ENCODE data around the gene BAIAP2L1.
A peak's percentile ranks its signal among the peaks of the same experiment; 100 is the strongest.

The BAIAP2L1 gene

GRCh38 chr7:98293265-98293664 is 107.6 kb downstream of the BAIAP2L1 start:
- DNase-seq (ENCODE audit: low read depth): no peak

GRCh38 chr7:98291717-98292116 is 109.2 kb downstream of the BAIAP2L1 start:
- DNase-seq (ENCODE audit: low read depth): no peak

- DNase-seq (ENCODE audit: low read depth): no peak
Measured at GRCh38 chr7:98289333-98289875, 111.5 kb downstream of the BAIAP2L1 start.

- DNase-seq (ENCODE audit: low read depth): no peak
Measured at GRCh38 chr7:98288064-98288823, 112.6 kb downstream of the BAIAP2L1 start.

- DNase-seq (ENCODE audit: low read depth): no peak
Measured at GRCh38 chr7:98287486-98287959, 113.4 kb downstream of the BAIAP2L1 start.

- DNase-seq (ENCODE audit: low read depth): no peak
Measured at GRCh38 chr7:98286701-98287485, 114.0 kb downstream of the BAIAP2L1 start.

- peak; percentile 41 for DNase-seq (ENCODE audit: low read depth)
Measured at GRCh38 chr7:98286093-98286539, 114.8 kb downstream of the BAIAP2L1 start.

- DNase-seq (ENCODE audit: low read depth): no peak
Measured at GRCh38 chr7:98285157-98286092, 115.5 kb downstream of the BAIAP2L1 start.

GRCh38 chr7:98284335-98285036 is 116.4 kb downstream of the BAIAP2L1 start:
- DNase-seq (ENCODE audit: low read depth): peak; percentile 54

GRCh38 chr7:98283887-98284222 is 117.0 kb downstream of the BAIAP2L1 start:
- no peak for DNase-seq (ENCODE audit: low read depth)

GRCh38 chr7:98283127-98283886 is 117.6 kb downstream of the BAIAP2L1 start:
- peak; percentile 71 for DNase-seq (ENCODE audit: low read depth)

- no peak for DNase-seq (ENCODE audit: low read depth)
Measured at GRCh38 chr7:98282703-98283102, 118.2 kb downstream of the BAIAP2L1 start.

GRCh38 chr7:98281757-98282606 is 118.9 kb downstream of the BAIAP2L1 start:
- no peak for DNase-seq (ENCODE audit: low read depth)

GRCh38 chr7:98280791-98281756 is 119.8 kb downstream of the BAIAP2L1 start, which contains the start of gene BRI3:
Gene BRI3, plus strand, starts transcription at chr7:98281686. Its CDS starts 110 bp downstream, at chr7:98281796.
- DNase-seq (ENCODE audit: low read depth): peak; percentile 82

GRCh38 chr7:98280296-98280695 is 120.6 kb downstream of the BAIAP2L1 start:
- no peak for DNase-seq (ENCODE audit: low read depth)

- no peak for DNase-seq (ENCODE audit: low read depth)
Measured at GRCh38 chr7:98278936-98279335, 122.0 kb downstream of the BAIAP2L1 start.

GRCh38 chr7:98278408-98278807 is 122.5 kb downstream of the BAIAP2L1 start:
- DNase-seq (ENCODE audit: low read depth): no peak

GRCh38 chr7:98276241-98276761 is 124.6 kb downstream of the BAIAP2L1 start:
- no peak for DNase-seq (ENCODE audit: low read depth)

Data from stromal cell of bone marrow (primary cell).